ENCODE data around the gene PAK1IP1. TPM values are rescaled to one million over a fixed set of nuclear protein-coding genes. Genes with fewer than 3 reads are reported as not detected.
A peak's percentile ranks its signal among the peaks of the same experiment; 100 is the strongest.

PAK1IP1 gene
- total RNA-seq, 6 experiments from 2014 or later: 18.2 to 23.1 (median 19.4) TPM

DNA sequence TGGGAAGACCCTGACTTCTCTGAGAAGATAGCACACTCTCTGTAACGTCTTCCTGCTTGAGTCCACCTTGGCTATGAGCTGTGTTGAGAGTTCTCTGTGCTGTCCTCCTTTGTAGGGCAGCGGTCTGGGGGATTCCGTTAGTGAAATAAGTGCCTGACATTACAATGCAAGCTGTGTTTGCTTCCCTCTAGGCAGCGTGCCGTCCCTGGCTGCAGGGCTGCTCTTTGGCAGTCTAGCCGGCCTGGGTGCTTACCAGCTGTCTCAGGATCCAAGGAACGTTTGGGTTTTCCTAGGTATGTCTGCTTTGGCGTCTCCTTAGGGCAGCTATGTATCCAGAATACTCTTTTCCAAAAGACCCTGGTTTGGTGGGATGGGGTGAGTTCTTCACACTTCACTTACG lies 30.9 kb downstream of the PAK1IP1 start:
- H3K4me1 Mint-ChIP-seq (ENCODE audit: low read depth): peaks cover 38% of the 10 kb centered on the region
- H3K9me3 Mint-ChIP-seq: no peaks in the 10 kb centered on the region
- H3K4me3 Mint-ChIP-seq: no peak overlapping the region
- no peak for DNase-seq
- peaks cover 2% of the 10 kb centered on the region for H3K27me3 Mint-ChIP-seq (ENCODE audit: insufficient read depth)
- peaks cover 32% of the 10 kb centered on the region for H3K36me3 Mint-ChIP-seq (ENCODE audit: low read depth)
- TF ChIP-seq, protein P1, sequence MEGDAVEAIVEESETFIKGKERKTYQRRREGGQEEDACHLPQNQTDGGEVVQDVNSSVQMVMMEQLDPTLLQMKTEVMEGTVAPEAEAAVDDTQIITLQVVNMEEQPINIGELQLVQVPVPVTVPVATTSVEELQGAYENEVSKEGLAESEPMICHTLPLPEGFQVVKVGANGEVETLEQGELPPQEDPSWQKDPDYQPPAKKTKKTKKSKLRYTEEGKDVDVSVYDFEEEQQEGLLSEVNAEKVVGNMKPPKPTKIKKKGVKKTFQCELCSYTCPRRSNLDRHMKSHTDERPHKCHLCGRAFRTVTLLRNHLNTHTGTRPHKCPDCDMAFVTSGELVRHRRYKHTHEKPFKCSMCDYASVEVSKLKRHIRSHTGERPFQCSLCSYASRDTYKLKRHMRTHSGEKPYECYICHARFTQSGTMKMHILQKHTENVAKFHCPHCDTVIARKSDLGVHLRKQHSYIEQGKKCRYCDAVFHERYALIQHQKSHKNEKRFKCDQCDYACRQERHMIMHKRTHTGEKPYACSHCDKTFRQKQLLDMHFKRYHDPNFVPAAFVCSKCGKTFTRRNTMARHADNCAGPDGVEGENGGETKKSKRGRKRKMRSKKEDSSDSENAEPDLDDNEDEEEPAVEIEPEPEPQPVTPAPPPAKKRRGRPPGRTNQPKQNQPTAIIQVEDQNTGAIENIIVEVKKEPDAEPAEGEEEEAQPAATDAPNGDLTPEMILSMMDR (IDR thresholded peaks at IDR 0.05): no peak
- peak overlapping the region; percentile 42; the same call in 1 of the 2 replicates for H3K27ac Mint-ChIP-seq

DNA sequence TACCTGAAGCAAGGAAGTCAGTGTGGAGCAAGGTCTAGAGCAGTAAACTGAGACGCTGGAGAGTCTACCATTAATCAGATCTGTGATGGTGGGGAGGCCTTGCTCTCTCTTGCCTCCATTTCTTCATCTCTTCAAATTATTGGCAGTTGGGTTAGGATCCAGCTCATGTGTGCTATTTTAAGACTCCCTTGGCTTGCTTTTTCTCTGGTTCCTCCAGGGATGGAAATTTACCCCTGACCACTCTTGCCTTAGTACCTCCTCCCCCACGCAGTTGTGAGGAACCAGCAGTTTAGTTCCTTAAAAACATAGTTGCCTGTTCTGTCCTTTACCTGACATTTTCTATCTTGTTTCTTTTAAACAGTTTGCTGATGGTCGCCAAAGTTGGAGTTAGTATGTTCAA lies 35.5 kb downstream of the PAK1IP1 start:
- no peaks in the 10 kb centered on the region for H3K27me3 Mint-ChIP-seq (ENCODE audit: insufficient read depth)
- H3K36me3 Mint-ChIP-seq (ENCODE audit: low read depth): peaks cover 46% of the 10 kb centered on the region
- H3K9me3 Mint-ChIP-seq: no peaks in the 10 kb centered on the region
- H3K4me3 Mint-ChIP-seq: no peak overlapping the region
- H3K4me1 Mint-ChIP-seq (ENCODE audit: low read depth): peaks cover 27% of the 10 kb centered on the region
- no peak for DNase-seq
- H3K27ac Mint-ChIP-seq: no peak overlapping the region
- TF ChIP-seq, protein P1 (IDR thresholded peaks at IDR 0.05): no peak

DNA sequence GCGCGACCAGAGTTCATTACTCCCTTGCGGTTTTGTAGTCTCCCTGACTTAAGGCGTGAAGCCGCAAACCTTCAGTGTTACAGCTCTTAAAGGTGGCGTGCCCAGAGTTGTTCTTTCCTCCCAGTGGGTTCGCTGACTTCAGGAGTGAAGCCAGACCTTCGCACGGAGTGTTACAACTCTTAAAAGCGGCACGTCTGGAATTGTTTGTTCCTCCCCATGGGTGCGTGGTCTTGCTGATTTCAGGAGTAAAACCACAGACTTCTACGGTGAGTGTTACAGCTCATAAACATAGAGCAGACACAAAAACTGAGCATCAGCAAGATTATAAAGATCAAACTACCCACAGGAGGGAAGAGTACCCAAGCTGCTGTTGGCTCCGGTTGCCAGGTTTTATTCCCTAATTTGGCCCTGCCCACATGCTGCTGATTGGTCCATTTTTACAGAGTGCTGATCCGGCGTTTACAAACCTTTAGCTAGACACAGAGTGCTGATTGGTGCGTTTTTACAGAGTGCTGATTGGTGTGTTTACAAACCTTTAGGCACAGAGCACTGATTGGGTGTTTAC lies 38.5 kb downstream of the PAK1IP1 start:
- Mint-ChIP-seq H3K36me3 (ENCODE audit: low read depth) (peaks cover 28% of the 10 kb centered on the region), H3K27ac (peak overlapping the region; percentile 88), H3K9me3 (no peaks in the 10 kb centered on the region), H3K27me3 (ENCODE audit: insufficient read depth) (no peaks in the 10 kb centered on the region; the same call in 1 of the 2 replicates), H3K4me1 (ENCODE audit: low read depth) (peaks cover 25% of the 10 kb centered on the region), H3K4me3 (no peak overlapping the region)
- no peak for DNase-seq
- TF ChIP-seq, protein P1 (IDR thresholded peaks at IDR 0.05): no peak

DNA sequence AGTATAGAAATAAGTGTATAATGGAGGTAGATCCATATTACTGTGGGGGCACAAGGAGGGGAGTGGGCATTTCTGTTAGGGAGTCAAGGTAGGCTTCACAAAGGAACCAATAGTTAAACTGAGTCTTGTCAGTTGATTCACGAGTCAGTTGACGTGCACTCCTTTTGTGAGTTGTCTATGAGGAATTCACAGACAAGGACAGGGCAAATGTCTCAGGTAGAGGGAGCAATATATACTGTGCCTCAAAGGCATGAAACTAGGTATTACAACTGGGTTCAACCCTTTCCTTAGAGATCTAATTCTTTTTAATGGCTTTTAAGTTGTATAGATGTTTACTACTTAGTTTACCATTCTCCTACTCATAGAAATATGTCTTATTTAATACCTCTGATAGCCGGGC lies 39.1 kb downstream of the PAK1IP1 start:
- DNase-seq: no peak
- no peak overlapping the region for H3K4me3 Mint-ChIP-seq
- peak overlapping the region; percentile 88 for H3K27ac Mint-ChIP-seq
- H3K27me3 Mint-ChIP-seq (ENCODE audit: insufficient read depth): no peaks in the 10 kb centered on the region; the same call in 1 of the 2 replicates
- peaks cover 27% of the 10 kb centered on the region for H3K36me3 Mint-ChIP-seq (ENCODE audit: low read depth)
- H3K4me1 Mint-ChIP-seq (ENCODE audit: low read depth): peaks cover 25% of the 10 kb centered on the region
- no peaks in the 10 kb centered on the region for H3K9me3 Mint-ChIP-seq
- TF ChIP-seq, protein P1 (IDR thresholded peaks at IDR 0.05): no peak

DNA sequence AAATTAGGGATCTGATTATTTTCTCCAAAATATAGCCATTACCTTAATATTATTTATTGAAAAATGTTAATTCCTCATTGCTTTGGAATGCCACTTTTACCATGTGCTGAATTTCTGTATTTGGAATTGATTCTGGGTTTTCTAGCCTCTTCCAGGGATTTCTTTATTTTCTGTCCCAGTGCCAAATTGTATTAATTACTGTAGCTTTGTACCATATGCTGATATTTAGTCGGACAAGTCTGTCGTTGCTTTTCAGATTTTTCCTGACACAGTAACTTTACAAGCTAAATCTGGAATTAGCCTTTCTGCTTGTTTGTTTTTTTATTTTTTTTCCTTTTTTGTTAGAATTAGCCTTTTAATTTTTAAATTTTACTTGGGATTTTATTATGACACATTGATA lies 42.0 kb downstream of the PAK1IP1 start:
- DNase-seq: no peak
- Mint-ChIP-seq H3K27me3 (ENCODE audit: insufficient read depth) (no peaks in the 10 kb centered on the region; the same call in 1 of the 2 replicates), H3K4me1 (ENCODE audit: low read depth) (peaks cover 25% of the 10 kb centered on the region), H3K36me3 (ENCODE audit: low read depth) (peaks cover 26% of the 10 kb centered on the region), H3K9me3 (no peaks in the 10 kb centered on the region), H3K4me3 (no peak overlapping the region), H3K27ac (no peak overlapping the region)
- TF ChIP-seq, protein P1 (IDR thresholded peaks at IDR 0.05): no peak

All from HFFc6 (cell line).